ENCODE measurements around the gene ADCY3.

Gene ADCY3

DNA sequence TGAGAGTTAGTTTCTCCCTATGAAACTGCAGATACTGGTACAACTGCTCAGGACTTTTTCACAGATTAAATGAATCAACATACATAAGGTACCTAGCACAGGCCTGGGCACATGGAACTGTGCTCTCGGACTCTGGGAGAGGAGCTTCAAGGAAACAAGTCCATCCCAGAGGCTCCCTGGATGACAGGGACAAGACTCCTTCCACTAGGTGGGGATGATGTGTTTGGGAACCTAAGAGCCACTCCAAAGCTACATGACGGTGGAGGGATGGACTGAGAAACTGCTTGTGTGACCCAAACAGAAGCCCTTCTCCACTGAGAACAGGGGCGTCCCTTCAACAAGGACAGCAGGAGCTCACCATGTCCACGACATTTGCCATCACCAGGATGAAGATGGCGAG lies 89.7 kb downstream of the ADCY3 start:
- no peak for DNase-seq (ENCODE audit: low spot score)

DNA sequence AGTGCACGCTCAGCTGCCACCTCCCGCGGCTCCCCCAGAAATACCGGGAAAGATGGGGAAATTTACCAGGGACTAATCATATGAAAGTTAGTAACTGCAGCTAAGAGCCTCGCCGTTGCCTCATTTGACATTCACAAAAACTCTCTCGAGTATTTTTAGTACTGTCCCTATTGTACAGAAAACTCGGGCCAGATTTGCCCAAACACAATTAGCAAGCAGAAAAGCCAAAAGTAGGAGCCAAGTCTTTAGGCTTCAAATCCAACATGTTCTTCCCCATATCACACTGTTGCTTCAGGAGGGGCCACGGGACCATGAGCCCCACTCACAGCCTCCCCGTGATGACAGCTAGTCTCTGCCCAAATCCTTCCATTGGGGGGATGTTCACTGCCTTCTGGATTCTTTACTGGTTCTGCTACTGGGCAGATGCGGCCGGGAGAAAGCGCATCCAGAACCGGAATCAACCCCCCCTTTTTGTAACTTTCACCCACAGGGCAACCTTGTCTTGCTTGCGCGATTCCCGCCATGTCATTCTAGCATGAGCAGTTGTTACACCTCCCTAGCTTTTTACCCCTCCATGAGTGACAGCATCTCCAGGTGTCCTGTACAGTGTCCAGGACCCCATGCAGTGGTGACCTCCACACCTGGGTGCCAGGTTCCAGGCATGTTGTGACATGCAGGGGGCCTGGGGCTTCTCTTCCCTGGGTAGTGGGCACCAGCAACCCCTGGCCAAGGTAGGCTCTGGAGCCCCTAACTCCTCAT lies 91.6 kb downstream of the ADCY3 start:
- DNase-seq (ENCODE audit: low spot score): no peak

DNA sequence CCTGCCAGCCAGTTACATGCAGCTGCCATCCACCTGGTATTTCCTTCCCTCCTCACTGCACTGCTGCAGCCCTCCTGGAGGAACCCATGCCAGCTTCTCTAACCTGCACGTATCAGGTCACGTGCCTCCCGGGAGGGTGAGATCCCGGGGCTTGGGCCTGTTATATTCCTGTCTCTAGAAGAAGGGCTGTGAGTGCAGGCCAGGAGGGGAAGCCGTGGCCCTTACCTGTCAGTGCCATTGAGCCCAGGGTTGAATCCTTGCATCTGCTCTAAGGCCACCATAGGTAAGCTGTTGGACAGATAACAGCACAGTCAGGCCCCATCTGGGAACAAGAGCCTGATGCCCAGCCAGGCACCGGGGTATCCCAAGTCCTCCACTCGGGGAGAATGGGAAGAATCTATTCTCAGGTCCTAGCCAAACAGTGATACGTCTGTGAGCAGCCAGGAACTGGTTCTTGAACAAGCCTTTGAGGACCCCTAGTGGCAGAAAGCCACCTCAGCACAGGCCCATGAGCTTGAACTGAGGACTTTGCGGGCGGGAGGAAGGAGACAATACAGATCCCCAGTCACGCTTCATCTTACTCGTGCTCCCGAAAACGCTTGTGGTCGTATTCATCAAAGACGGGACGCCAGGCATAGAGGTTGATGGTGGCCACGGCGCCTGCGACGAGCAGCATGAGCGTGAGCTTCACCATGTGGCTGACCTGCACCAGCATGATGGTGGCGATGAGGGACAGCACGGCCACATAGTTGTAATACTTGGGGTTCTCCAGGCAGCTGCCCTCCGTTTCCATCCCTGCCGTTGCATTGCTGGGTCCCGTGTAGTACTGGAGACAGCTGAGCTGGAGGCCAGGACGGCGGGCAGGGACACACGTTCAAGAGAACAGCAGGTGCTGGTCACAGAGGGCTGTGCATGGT lies 92.5 kb downstream of the ADCY3 start:
- peak; percentile 57 for DNase-seq (ENCODE audit: low spot score)

DNA sequence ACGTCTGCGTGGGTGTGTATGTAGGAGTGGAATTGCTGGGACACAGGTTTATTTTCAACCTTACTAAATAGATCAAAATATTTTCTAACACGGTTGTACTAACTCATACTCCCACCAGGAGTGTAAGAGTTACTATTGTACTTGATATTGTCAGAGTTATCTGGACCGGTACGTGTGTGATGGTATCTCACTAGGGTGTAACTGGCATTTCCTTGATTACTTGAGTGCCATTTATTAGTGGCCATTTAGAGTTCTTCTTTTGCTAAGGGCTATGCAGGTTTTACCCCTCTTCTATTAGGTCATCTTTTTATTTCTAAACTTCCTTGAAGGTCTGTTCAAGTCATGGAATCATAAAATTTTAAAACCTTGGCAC lies 93.3 kb downstream of the ADCY3 start:
- DNase-seq (ENCODE audit: low spot score): no peak

DNA sequence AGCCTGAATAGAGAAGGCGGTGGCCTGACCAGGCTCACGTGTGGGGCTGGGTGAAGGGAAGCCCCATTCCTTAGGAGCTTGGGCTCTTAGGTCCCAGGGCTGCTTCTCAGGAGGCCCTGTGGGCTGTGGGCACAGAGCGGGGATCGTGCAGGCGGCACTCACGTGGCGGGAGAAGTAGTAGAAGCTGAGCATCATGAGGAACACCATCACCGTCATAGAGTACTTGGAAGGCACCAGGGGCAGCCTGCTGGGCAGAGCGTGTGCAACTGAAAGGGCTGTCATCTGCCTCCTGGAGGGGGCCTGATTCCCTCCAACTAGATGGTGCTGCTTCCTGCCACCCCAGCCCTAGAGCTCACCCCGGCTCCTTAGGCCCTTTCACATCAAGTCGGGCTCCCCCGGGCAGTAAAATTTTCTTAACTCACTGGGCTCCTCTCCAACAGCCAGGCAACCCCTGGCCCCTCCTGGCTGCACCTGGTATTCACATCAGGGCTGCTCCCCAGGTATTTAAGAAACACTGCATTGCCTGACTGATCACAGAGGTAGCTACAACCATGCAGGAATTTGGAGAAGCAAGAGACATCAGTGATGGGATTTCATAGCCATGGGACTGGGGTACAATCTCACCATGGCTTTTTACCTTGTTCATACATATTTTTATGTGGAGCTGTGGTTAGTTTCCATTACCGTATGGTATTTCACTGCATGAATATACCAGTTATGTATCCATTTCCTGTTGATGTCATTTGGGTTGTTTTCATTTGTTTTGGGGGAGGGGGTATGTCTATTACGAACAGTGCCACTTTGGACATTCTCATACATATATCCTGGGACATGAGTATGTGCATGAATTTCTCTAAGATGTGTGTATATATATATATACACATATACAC lies 93.9 kb downstream of the ADCY3 start:
- no peak for DNase-seq (ENCODE audit: low spot score)

DNA sequence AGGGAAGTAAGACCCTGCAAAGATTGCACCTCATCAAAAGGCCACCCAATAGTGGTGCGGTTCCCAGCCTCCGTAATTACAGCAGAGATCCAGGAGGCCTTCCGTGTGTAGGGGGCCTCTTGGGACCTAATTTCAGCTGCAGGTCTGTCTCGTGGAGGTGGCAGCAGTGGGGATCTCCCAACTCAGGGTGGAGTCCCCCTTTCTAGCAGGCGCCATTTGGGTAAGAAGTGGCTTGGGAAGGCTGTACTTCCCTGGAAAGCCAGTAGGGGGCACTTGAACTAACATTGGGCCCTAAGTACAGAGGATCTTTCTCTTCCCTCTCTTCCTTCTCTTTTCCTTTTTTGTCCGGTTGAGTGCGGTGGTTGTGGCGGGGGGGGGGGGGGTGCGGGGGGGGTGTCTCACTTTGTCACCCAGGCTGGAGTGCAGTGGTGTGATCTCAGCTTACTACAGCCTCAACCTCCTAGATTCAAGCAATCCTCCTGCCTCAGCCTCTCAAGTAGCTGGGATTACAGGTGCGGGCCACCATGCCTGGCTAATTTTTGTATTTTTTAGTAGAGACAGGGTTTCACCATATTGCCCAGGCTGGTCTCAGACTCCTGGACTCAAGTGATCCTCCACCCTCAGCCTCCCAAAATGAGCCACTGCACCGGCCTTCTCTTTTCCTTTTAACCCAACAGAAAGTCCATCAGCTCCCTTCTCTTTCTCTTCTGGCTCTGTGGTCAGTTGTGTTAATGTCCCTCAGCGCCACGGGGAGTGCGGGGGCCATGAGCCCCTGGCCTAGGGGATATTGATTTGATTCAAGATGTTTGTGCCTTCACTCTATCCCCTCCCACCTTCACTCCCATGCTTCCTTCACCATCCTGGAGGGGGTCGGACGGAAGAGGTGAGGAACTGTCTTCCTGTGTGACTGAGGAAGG lies 94.8 kb downstream of the ADCY3 start:
- no peak for DNase-seq (ENCODE audit: low spot score)

DNA sequence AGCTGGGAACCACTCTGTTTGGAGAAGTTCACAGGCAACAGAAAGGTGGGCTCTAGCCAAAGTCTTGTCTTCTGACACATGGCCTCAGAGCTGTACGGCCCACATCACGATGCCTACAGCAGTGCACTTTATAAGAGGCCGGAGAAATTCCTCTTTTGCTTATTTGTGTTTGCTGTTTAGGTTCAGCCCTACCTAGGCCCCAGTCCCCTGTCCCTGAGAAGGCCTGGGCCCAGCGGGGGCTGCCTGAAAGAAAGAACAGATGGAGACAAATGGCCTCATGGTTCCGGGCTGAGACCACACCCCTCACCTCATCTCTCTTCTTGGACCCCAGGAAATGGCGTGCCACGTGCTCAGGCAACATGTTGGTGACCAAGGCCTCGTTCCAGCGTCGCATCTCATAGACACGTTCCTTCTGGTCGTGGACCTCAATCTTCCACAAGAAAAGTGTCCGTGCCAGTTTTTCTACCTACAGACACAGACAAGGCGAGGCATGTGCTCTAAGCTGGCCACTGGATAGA lies 95.9 kb downstream of the ADCY3 start:
- no peak for DNase-seq (ENCODE audit: low spot score)

DNA sequence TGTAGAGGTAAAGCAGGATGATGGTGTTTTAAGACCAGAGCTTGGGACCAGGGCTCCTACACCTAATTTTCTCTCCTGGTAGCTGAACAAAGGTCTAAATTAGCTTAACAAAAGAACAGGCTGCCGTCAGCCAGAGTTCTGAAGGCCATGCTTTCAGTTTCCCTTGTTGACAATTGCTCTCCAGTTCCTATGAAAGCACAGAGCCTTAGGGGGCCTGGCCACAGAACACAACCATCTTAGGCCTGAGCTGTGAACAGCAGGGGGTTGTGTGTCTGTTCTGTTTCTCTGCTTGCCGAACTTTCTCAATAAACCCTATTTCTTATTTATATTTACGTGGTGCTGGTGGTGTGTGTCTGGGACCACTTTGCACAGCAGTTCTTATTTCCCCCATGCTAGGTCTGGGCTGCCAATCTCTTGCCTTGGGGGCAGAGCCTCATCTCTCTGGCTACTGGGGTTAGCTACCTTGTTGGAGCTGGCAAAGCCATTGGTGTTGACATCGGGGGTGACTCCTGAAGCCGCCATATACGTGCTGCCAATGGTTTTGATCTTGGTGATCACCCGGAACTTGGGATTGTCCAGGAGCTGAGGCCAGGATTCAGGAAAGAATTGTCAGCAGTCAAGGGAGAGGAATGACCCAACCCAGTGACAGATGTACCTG lies 97.9 kb downstream of the ADCY3 start:
- no peak for DNase-seq (ENCODE audit: low spot score)

DNA sequence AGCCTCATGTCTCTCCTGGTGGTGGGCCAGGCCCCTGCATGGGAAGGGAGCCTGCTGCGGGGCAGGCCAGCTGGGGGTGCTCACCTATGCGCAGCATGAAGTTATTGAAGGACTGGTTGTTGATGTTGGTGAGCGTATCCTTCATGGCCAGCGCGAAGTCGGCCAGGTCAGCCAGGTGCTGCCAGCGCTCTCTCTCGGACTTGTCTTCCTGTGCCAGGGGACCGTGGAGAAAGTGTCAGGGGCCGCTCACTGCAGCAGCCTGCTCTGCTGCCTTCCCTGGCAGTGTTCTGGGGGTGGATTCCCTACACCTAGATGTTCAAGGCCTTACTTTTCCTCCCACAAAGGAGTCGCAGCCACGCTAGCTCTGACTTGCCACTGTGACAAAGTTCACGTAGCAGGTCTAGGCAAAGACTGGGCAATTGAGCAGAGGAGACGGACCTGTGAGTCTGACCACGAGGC lies 98.6 kb downstream of the ADCY3 start:
- DNase-seq (ENCODE audit: low spot score): no peak

DNA sequence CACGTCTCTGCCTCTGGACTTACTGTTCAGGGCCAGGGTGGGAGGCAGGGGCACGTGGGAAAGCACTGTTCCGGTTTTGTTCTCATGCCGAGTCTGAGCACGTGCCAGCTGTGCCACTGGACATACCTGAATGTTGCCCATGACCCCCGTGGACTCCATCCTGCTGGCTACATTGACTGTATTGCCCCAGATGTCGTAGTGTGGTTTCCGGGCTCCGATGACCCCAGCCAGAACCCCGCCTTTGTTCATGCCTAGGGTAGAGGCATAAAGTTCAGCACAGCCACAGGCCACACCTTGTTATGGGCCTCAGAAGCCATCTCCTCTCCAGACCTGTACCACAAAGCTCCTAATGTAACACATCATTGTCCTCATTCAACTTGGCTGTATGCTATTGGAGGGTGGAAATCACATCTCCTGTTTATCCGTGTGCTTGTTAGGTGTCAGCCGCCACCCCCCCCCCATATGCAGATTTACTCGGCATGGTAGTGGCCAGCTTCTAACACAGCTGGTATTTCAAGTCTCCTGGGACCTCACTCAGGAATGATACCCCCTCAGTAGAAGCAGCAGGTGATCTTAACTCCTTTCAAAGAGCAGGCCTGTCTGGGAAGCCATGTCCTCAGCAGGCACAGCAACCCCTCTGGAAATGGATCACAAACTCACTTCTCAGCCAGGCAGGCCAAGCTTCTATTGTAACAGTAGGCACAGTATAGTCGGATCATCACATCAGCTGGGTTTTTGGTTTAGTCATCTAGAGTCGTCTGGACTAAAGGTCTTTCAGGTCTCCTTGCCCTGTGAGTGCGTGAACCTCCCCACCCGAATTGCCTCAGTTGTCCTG lies 99.2 kb downstream of the ADCY3 start:
- no peak for DNase-seq (ENCODE audit: low spot score)

DNA sequence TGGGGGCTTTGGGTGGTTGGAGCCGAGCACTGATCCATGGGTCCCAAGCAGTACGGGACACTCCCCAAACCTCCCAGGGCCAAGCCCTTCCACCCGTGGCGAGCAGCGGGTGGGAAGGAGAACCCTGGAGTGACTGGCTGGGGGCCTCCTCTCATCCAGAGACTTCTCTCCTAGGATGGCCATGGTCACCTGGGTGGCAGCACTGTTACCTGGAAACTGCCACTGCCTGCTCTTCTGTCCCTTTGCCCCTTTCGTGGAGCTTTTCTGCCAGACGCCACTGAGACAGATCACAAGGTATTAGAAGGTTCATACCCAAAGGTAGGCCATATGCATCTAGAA lies 99.9 kb downstream of the ADCY3 start:
- DNase-seq (ENCODE audit: low spot score): no peak

DNA sequence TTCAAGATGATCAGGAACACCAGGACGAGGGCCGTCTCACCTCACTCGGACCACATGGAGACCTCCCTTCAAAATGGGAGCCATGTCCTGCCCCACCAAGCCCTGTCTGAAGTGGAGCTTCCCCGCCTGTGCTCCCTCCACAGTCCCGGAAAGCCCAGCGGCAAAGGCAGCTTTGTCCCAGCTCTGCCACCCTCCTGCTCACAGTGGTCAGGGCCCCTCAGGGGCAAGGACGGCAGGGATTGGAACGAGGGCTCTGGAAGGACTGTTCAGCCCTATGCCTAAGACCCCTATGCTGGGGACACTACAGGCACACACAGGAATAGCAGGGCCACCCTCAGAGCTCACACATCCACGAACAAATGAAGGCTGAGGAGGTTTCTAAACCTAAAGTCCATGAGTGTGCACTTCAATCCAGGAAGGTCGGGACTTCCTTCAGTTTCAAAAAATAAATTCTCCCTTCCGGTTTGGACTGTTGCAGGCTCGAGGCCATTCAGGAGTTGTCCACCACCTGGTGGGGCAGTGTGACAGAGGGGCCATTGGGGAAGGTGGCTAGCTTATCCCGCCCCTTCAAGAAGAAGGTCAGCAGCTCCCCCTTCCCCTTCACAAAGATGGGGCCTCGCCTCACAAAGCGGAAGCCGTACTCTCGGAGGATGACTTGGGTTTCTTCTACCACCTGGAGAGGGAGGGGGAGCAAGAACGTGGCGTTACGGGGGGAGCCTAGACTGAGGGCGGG lies 100.4 kb downstream of the ADCY3 start:
- no peak for DNase-seq (ENCODE audit: low spot score)

DNA sequence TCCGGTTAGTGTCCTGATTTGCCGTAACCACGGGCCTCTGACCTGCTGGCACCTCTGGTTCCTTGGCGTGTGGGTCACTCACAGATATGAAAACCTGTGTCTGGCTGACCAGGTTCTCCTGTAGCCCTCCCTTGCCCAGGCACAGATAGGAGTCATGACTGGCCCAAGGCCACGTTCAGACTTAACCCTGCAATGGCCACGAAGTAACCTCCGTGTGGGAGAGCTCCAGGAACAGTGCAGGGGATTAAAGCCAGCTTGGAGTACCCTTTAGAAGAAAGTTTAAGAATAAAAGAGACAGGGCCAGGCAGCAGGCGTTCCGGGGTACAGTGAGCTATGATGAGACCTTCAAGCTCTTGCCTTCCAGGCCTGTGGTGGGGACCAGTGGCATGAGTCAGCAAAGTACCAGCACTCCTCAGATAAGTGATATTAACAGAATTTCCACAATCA lies 101.3 kb downstream of the ADCY3 start:
- DNase-seq (ENCODE audit: low spot score): no peak

DNA sequence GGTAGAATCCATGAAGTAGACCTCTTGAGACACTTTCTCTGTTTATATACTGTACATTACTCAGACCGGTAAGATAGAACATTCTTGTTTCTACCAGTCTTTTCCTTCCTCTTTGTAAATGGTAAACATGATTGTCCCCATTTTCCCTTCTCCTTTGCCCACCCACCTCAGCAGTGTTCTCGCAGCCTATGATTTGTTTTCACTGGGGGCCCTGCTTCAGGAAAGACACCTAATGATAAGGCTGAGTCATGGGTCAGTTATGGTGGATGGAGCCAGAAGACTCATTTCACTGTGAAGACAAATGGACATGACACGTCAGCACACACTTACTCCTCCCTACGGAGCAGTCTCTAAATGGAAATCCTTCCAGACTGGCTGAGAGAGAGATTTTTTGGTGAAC lies 103.2 kb downstream of the ADCY3 start:
- no peak for DNase-seq (ENCODE audit: low spot score)

DNA sequence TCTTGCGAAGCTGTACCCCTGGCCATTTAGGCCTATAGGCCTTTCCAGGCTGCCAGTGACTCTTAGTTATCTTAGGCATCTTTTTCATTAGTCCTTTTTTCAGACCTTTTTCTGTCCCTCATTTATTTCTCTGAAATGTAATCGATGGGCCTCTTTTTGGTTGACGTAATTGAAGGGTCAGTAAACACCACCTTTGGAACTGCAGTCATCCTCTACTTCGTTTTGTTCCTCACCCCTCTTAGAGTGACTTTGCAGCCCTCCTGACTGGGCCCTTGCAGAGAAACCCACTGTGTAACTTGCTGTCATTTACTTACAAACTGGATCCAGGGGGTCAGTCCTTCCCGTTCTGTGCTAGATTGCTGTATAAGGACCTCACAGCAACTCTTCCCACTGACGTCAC lies 103.6 kb downstream of the ADCY3 start:
- no peak for DNase-seq (ENCODE audit: low spot score)

DNA sequence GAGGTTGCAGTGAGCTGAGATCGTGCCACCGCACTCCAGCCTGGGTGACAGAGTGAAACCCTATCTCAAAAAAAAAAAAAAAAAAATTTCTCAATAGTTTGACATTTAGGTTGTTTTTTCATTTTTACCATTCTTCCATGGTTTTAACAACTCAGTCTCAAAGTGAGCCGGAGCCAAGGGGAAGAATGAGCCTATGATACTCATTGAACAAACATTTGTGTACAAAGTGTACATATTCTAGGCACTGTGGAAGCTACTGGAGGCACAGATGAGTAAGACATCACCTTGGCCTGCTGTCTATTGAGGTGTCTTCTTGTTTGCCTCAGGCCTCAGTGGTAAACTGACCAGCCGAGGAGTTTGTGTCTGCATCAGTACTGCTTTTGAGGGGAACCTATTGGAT lies 104.9 kb downstream of the ADCY3 start:
- DNase-seq (ENCODE audit: low spot score): no peak

DNA sequence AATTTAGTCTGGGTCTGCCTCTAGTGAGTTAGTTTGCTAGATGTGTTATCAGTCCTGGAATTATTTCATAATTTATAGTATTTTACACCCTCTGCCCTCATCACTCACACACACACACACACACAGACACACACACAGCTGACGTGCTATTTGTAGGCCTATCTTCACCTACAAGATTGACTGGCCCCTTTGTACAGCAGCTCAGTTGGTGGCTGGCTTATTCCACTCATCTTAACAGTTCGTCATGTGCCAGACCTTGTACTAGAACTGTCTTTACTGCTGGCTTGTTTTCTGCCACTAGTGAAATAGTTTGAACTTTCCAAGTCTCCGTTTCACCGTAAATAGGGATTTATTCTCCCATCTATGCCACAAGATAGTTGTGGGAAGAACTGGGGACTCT lies 105.5 kb downstream of the ADCY3 start:
- DNase-seq (ENCODE audit: low spot score): no peak

DNA sequence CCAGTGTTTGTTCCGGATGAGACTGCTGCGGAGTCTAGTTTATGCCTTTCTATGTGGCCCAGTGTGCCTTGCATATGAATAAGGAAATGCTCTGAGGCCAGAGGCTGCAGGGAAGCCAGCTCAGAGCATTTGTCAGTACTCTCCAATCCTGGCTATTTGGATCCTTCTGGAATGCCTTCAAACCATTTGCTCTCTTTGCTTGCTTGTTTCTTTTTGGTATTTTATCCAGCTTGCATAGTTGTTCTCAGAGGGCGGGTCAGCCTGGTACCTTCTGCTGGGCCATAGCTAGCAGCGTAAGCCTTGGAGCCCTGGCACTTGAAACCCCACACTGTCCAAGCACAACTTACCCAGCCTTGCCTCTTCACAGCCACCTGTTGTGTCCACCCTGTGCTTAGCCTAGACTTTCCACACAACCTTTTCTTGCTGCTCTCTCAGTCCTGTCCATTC lies 106.3 kb downstream of the ADCY3 start:
- DNase-seq (ENCODE audit: low spot score): no peak
